RPMI7951 (cell line): Measurements from ENCODE around the gene SEMA4D. TPM values are rescaled to one million over a fixed set of nuclear protein-coding genes. Genes with fewer than 3 reads are reported as not detected.

ENCODE experiments used
- DNase-seq: peaks from one replicate; pipeline ENCODE4 v3.0.0-alpha.2; 2012; ENCODE audit warnings: low read depth
- total RNA-seq: library from RNA; depleted of rRNA; stranded (reverse); fragments of >200 nt; shearing (Covaris generic); gene quantifications from 2 replicates; pipeline ENCODE4 v1.2.3, GENCODE V29; 2014; rRNA removed

The SEMA4D gene
- total RNA-seq: 0.12 and 0.29 TPM in 2 replicates

- DNase-seq: no peak
These were observed at the start of gene SEMA4D for GRCh38 chr9:89497978-89498851. Gene SEMA4D (minus strand): TSS chr9:89498113. CDS start chr9:89405456, 92,657 bp downstream.

GRCh38 chr9:89547000-89547399 is 49.1 kb upstream of the SEMA4D start:
- no peak for DNase-seq

GRCh38 chr9:89544279-89544661 is 46.4 kb upstream of the SEMA4D start:
- no peak for DNase-seq

- no peak for DNase-seq
These were observed 45.8 kb upstream of the SEMA4D start for GRCh38 chr9:89543621-89544278.

- DNase-seq: no peak
These were observed 45.2 kb upstream of the SEMA4D start for GRCh38 chr9:89543111-89543510.

GRCh38 chr9:89542401-89543021 is 44.6 kb upstream of the SEMA4D start:
- no peak for DNase-seq

GRCh38 chr9:89541798-89542197 is 43.9 kb upstream of the SEMA4D start:
- DNase-seq: no peak

- DNase-seq: no peak
These were observed 41.5 kb upstream of the SEMA4D start for GRCh38 chr9:89539374-89539773.

GRCh38 chr9:89538871-89539270 is 41.0 kb upstream of the SEMA4D start:
- no peak for DNase-seq

GRCh38 chr9:89537166-89537565 is 39.3 kb upstream of the SEMA4D start:
- DNase-seq: no peak

- no peak for DNase-seq
These were observed 38.7 kb upstream of the SEMA4D start for GRCh38 chr9:89536600-89536999.

GRCh38 chr9:89536145-89536574 is 38.2 kb upstream of the SEMA4D start:
- DNase-seq: no peak

GRCh38 chr9:89535461-89535860 is 37.5 kb upstream of the SEMA4D start:
- no peak for DNase-seq

GRCh38 chr9:89534515-89535287 is 36.8 kb upstream of the SEMA4D start:
- DNase-seq: no peak

- no peak for DNase-seq
These were observed 35.6 kb upstream of the SEMA4D start for GRCh38 chr9:89533411-89534095.

- no peak for DNase-seq
These were observed 35.0 kb upstream of the SEMA4D start for GRCh38 chr9:89532944-89533343.

- peak; percentile 1 for DNase-seq
These were observed 34.6 kb upstream of the SEMA4D start for GRCh38 chr9:89532478-89532877.

- no peak for DNase-seq
These were observed 33.9 kb upstream of the SEMA4D start for GRCh38 chr9:89531766-89532165.

GRCh38 chr9:89530726-89531125 is 32.8 kb upstream of the SEMA4D start:
- no peak for DNase-seq

- peak; percentile 26 for DNase-seq
These were observed 31.5 kb upstream of the SEMA4D start for GRCh38 chr9:89529243-89530035.
